A172 (cell line): ENCODE measurements around the gene TEX54. TPM values are rescaled to one million over a fixed set of nuclear protein-coding genes. Genes with fewer than 3 reads are reported as not detected.
A peak's percentile ranks its signal among the peaks of the same experiment; 100 is the strongest.
"Not testable (repeated sequence)": the region's sequence is repeated elsewhere in the genome, so short reads cannot be mapped to it uniquely, and the experiment has no call there.

ENCODE experiments used
- DNase-seq: peaks from one replicate; pipeline ENCODE4 v3.0.0-alpha.2; 2015; ENCODE audit warnings: low spot score
- total RNA-seq: library from RNA; depleted of rRNA; stranded (reverse); fragments of >200 nt; shearing (Covaris generic); gene quantifications from 2 replicates; pipeline ENCODE4 v1.2.3, GENCODE V29; 2014

Gene TEX54
- total RNA-seq, 1 experiment from 2014 or later: not detected

DNA sequence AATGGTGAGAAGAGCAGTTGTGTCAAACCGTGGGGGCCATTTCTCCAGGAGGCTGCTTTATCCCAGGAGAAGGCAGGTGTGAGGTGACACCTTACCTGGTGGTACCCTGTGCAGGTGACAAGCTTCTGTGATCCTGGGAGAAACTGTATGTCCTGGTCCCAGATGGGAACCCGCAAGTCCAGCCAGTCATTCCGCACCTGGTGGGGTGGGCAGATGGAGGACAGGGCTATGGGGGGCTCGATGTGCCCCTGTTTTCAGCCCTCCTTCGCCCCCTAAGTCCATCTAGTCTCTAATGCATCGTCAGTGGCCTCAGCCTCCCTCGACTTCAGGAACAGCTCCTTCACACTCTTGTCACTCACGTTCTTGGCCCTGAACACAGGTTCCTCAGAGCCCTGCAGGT is 2.7 kb upstream of the TEX54 start:
- no peak for DNase-seq

DNA sequence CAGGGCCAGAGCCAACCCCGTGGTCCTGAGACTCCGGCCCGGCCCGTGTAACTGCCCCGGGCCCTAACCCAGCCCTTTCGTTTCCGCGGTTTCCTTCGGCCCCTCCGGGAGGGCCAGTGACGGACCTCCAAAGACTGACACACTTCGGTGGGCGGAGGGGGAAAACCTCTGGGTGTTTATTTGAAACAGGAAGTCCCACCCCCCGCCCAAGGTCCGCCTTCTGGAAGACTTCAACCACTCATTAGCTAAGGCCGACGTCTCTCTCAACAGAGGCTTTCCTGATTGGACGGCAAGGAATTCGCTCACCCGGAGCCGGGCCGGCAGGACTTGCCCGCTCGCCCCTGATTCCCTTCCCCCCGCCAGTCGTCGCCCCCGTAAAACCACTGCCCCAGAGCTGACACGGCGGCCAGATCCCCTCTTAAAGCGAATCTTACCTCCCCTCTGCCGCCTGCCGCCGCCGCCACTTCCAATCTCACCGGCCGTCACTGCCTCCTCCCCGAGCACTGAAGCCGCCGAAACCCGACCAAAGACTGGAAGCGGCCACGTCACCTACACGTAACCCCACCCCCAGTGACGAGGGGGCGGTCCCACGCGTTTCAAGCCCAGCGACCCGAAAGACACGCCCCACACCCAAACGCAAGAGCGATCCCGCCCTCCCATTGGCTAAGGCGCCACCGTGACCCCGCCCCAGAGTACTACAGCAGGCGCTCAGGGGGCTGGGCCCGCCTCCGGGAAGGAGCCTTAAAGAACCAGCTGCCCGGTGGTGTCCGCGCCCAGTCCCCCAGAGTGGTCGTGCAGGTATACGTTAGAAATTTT is 913 bp downstream of the TEX54 start, which contains the start of gene STX5:
Gene STX5, minus strand, starts transcription at position 532 of the 816 bp plus-strand sequence. CDS start 808 bp downstream, outside the sequence.
- peak; percentile 97 for DNase-seq

DNA sequence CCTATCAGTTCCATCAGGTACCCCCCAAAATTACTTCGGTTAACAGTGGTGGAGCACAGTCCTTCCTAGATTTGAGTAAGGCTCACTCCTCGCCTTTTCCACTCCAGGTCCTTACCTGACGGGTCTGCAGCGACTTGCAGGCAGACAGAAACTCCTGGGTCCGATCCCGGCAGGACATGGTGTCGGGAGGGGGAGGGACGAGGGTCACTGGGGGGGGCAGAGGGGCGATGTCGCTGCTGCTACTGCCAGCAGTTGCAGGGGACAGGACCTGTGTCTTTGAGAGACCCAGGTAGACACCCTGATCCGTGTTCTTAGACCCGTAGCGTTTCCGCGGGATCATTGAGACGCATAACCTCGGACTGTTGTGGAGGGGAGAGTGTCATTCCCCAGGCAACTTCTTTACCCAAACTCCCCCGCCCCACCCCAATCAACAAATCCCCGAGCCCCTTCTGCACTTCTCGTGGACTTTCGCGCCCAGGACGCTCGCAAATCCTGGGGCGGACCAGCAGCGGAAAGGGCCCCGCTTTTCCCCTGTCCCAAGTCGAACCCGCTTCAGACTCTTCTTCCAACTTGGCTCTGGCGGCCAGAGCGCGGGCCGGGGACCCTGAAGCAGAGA is 1.6 kb downstream of the TEX54 start:
- no peak for DNase-seq

DNA sequence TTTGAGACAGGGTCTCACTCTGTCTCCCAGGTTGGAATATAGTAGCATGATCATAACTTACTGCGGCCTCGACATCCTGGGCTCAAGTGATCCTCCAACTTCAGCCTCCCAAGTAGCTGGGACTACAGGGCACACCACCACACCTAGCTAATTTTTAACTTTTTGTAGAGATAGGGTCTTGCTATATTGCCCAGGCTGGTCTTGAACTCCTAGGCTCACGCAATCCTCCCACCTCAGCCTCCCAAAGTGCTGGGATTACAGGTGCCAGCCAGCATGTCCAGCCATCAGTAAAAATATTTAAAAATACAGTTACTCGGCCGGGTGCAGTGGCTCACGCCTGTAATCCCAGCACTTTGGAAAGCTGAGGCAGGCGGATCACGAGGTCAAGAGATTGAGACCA is 4.5 kb downstream of the TEX54 start:
- not testable (repeated sequence) for DNase-seq

DNA sequence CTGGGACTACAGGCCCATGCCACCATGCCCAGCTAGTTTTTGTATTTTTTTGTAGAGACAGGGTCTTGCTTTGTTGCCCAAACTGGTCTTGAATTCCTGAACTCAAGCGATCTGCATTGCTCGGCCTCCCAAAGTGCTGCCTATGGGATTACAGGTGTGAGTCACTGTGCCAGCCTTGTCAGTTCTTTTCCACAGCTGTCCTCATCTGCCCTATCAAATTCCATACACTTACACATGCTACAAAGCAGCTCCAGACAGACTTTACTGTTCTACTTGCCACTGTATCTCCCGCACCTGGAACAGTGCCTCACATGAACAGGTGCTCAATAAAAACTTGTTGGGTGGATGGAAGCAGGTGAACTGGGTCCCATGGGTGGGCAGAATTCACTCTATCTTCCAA is 9.0 kb downstream of the TEX54 start:
- no peak for DNase-seq

DNA sequence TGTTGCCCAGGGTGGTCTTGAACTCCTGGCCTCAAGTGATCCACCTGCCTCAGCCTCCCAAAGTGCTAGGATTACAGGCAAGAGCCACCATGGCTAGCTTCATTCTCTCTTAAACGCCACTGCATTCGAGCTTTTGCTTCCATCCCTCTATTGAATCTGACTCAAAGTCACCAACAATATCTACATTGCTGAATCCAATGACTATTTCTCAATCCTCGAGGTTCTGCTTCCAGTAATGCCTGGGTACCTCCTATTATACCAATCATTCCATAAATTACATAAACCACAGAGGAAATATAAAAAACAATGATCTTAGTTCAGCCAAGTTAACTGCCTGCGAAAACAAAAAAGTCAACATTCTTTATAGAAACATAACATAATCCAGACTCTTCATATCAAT is 15.5 kb downstream of the TEX54 start:
- DNase-seq: no peak

DNA sequence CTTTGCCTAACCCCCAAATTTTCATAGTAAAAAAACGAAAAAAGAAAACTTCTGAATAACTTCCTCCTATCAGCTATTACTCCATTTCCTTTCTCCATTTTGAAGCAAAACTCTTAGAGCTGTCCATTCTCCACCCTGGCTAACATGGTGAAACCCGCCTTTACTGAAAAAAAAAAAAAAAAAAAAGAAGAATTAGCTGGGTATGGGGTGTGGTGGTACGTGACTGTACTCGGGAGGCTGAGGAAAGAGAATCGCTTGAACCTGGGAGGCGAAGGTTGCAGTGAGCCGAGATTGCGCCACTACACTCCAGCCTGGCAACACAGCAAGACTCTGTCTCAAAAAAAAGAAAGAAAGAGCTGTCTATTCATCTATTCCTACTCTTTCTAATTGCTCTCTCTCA is 16.1 kb downstream of the TEX54 start:
- no peak for DNase-seq

DNA sequence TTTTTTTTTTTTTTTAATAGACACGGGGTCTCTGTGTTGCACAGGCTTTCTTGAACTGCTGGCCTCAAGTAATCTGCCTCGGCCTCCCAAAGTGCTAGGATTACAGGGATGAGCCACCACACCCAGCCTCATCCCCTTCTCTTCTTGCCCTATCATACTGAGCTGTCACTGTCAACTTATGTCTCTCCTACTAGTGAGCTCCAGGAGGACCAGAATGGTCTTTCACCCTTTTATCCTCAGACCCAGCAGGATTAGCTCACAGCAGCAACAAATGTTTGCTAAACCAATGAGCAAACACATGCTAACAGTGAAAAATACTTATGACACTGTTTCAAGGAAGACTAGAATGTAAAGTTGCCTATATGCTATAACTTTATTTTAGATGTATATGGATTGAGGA is 21.0 kb downstream of the TEX54 start:
- DNase-seq: no peak

DNA sequence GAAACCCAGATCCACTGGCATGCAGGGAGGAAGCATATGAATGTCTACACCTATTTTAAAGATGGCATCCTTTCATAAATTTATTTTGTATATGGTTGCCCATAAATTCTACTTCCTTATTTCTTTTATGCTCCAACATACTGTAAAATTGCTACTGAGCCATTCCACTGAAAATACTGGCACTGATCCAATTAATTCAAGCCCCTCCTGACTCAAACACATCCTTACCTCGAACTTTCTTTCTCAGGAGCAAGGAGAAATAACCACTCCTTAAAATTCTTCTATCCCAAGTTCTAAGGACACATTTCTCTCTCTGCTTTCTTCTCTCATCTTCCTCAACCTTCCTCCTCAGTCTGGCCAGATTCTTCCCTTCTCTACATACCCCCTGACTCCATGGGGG is 21.9 kb downstream of the TEX54 start:
- no peak for DNase-seq

DNA sequence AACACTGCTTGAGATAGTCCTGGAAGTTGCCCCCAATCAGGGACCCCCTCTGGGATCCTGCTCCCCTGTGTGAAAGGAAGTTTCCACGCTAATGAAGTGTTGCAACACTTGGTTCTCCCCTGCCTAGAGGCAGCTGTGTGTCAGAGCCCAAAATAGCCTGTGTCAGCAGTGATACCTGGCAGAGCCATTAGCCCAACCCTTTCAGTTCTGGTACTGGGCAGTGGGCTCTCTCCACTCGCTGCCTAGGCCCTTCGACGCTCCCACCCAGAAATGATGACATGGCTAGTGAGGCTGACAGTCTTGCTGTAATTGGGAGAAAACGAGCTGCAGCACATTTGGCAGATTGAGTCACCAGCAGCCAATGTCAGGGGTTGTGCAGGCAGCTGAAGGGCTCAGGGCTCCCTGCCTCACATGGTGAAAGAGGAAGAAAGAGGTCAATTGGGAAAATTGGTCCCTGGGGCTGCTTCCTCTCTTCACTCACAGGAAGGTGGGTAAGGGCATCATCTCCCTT is 26.0 kb downstream of the TEX54 start:
- DNase-seq: no peak

DNA sequence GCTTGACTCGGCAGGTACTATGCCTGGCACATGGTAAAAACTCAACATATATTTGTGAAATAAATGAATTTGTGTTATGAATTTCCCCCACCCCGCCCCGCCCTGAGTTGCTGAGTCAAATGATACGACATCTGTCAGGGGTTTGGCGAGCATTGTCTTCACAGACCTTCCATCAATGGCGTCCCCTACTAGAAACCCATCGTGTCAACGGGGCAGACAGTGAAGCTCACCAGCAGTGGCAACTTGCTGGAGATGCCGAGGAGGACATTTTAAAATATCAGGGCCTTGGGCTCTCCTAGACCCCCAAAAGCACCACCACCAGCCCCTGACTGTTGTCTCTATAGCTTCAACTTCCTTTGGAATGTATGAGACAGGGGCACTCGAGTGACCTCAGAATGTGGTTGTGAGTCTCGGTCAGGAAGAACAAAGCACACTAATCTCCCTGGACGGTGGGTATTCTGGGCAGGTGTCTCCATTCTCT is 26.6 kb downstream of the TEX54 start:
- no peak for DNase-seq

DNA sequence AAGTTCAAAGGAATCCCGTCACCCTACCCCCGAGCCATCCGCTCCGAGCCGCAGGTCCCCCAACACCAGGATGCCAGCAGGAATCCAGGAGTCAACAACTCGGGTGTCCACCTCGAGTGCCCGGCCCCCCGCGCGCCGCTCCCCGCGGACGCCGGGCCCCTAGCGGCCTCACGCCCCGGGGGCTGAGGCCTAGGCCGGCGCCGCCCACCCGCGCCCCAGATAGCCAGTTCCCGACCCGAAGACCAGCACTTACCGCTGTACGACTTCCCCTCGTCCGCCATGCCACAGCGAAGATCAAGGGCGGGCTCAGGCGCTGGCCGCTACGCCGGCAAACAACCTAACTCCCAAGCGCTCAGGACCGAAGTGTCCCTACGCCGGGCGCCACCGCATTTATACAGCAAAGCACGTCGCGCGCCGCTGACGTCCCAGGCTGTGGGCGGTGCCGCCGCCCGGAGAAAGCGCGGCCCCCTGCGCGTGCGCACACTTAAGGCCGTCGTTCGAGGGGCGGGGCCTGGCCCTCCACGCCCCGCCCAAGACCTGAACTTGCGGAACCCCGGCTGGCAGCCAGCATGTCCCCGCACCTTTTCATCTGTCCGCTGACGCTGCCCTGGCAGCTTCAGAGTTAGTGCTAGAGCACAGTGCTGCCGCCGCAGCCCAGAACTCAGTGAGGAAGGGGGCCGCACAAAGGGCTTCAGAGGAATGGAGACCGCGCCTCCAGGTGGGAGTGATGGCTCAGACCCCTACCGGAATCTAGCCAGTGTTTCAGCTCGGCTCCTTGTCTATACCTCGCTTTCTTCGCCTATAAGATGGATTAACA is 27.4 kb downstream of the TEX54 start, which contains the start of gene NXF1:
Gene NXF1, minus strand, starts transcription at position 365 of the 817 bp plus-strand sequence. Its CDS starts 84 bp downstream, at position 281.
- DNase-seq: peak; percentile 83

DNA sequence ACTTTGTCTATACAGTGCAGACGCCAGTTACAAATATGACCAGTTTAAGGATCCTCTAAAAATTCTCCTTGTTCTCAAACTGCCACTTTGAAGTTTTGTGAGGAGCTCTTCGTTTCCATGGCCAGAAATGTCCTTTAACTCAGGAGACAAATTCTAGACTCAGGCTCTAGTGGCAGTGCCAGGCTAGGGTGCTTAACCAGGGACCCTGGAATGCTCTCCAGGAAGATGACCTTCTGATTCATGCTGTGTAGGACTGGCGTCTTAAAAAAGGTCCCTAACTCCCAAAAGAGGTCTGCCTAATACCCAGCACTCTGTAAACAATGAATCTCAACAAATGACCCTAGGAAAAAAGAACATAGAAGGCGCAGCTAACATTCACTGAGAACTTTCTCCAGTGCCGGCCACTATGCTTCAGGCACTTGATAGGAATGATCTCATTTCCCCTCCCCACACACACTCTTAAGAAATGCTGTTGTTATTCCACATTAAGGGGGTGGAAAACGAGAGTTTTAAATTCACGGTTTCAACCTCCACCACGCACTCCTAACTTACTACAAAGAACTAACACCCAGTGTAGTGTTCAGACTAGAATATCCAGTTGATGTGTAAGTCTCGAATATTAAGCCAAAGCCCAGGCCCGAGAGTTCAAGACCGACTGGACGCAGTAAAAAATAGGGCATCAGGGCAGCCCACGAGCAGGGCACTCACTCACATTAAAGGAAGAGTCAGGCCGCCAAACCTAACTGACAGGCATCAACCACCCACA is 28.1 kb downstream of the TEX54 start:
- peak; percentile 23 for DNase-seq

DNA sequence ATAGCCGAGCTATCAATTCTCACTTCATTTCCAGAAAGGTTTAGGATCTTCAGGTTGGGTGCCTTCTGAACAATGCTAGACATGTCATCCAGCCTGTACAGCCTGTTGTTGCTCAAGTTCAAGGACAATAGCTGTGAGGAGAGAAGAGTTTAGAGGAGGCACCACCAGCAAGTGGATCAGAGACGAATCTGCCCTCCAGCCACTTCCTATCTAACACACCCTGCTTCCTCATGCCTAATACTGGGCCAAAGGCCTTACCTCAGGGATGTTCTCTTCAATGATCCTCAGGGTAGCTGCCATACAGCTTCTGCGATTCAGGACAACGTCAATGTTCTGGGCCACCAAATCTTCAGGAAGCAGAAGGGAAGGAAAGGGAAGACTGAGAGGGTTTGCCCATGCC is 31.6 kb downstream of the TEX54 start:
- no peak for DNase-seq

DNA sequence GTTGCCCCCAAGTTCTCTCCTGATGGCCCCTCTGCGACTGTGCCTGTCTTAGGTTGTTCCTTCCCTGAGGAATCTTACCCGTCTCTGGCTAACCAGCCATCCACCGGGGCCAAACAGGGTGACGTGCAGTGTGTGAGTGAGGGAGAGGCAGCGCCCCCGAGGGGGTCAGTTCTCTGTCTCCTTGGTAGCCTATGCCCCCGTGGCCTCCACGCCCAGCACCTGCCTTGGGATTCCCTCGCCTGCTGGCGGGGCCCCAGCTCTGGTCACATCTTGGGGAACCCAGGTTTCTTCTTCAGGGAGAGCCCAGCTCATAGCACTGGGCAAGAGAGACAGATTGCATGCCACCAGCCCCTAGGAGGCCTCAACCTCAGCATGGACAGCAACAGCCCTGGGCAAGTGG is 33.2 kb downstream of the TEX54 start:
- no peak for DNase-seq

DNA sequence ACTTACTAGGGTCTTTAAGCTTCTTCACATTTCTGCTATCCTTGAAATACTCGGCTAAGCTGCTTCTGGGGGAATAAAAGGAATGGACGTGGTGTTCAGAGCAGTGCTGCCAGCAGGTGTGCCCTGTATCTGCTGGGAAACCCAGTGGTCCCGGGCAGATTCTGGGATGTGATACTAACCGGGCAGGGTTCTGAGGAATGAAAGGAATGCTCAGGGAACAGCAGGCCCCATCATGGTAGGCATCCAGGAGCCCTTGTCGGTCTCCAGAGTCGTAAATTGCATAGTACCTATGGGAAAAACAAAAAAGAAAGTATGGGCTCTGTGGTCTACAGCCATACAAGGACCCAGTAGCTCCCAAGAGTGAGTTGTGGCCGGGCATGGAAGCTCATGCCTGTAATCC is 36.4 kb downstream of the TEX54 start:
- no peak for DNase-seq

DNA sequence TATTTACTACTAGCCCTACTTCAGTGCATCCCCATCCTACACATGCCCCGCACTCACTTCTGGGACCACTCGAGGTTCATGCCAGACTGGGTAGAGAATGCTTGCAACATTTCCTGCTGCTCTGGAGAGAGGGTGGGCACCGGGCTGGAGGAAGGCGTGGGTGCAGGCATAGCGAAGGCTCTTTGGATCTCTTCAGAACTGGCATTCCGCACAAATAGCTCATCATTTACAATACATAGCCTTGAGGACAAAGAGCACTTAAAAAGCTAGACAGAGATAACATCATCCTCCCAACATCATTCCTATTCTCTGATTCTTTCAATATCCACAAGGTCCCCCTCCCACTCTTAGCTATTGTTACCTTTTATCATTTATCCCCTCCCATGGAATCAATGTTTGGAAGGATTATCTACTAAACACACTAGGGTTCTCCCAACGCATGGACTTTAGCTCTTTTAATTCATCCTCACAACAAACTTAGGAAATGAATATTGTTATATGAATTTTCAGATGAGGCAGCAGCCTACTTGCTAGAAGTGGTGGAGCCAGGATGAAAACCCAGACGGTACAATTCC is 38.4 kb downstream of the TEX54 start:
- no peak for DNase-seq

DNA sequence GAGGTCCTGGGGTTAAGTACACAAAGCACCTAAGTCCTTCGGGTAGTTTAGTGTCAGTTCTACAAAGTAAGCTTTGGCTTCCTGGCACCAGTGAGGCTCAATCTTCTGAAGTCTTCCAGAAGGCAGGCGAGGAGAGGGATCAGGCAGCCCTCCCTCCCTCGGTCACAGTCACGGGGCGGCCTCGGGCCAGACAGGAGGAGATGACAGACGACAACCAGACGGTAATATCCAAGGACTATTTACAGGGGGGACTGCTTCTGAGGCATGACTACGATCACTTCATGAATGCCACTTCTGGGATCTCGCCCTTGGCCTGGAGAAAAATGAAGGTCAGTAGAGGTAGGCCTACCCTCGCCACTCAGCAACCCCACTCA is 40.5 kb downstream of the TEX54 start:
- DNase-seq: no peak

DNA sequence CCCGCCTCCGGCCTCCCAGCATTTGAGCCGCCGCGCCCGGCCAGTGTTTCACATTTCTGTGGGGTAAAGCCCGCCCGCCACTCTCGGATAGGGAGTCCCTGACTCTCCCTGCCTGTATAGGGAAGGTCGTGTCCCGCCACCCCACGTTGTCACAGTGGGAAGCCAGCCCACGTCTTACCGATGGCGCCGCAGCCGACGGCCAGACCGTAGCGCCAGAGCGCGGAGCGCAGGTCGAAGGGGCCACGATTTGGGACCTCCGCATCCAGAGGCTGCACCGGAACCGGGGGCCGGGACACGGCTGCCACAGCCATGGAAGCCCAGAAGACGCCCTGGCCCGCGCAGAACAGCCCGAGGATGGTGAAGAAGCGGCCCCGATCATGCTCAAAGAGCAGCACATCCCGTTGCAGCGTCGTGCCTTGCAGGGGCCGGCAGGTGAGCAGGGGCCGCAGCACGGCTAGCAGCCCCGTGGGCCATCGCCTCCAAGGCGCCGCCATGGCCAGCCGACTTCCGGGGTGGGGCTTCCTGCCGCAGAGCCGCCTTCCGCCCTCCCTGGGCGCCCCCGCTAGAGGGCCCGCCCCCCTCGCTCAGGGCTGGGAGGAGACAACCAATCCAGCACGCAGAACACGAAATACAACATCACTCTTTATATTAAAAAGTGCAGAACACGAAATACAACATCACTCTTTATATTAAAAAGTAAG is 41.0 kb downstream of the TEX54 start, which contains the start of gene TMEM223:
Gene TMEM223, minus strand, starts transcription at position 506 of the 701 bp plus-strand sequence. Its CDS starts 12 bp downstream, at position 494.
- peak; percentile 68 for DNase-seq

DNA sequence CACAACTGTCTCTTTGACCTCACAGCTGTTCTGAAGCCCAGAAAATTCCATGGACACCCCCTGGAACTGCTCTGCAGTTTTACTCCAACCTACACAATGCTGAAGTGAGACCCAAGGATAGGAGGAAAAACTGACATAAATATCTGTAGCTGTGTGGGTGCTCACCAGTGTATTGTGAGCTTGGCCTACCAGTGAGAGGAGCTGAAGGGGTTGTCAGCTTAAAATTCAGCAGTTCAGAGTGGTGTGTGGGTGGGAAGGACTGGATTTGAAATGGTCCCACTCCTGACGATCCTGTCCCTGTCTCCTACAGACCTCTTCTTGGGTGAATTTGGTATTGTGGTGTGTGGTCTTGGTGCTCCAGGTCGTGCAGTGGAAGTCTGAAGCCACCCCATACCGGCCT is 43.1 kb downstream of the TEX54 start:
- DNase-seq: no peak
